Kasumi-1 (cell line): ENCODE data around the gene B2M.
"Not testable (repeated sequence)": the region's sequence is repeated elsewhere in the genome, so short reads cannot be mapped to it uniquely, and the experiment has no call there.

Experiments used
- DNase-seq, 2 experiments: peaks; one replicate each; lab custom pipeline; 2025; lab: John Stamatoyannopoulos, UW

Gene B2M

DNA sequence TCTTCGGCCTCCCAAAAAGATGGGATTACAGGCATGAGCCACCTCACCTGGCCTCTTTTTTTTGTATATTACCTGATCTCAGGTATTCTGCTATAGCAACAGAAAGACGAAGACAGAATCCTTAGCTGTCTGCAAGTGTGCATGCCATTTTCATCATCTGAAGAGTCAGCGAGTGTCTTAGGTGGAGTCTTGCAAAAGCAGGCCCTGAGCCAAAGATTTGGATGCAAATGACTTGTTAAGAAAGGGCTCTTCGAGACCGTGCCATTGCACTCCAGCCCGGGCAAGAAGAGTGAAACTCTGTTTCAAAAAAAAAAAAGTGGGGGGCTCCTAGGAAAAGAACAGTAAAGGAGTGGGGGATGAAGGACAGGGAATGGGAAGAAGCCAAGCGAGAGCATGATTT lies 14.8 kb downstream of the B2M start:
- DNase-seq, result peak in 1 of 2 experiments; percentile 11

DNA sequence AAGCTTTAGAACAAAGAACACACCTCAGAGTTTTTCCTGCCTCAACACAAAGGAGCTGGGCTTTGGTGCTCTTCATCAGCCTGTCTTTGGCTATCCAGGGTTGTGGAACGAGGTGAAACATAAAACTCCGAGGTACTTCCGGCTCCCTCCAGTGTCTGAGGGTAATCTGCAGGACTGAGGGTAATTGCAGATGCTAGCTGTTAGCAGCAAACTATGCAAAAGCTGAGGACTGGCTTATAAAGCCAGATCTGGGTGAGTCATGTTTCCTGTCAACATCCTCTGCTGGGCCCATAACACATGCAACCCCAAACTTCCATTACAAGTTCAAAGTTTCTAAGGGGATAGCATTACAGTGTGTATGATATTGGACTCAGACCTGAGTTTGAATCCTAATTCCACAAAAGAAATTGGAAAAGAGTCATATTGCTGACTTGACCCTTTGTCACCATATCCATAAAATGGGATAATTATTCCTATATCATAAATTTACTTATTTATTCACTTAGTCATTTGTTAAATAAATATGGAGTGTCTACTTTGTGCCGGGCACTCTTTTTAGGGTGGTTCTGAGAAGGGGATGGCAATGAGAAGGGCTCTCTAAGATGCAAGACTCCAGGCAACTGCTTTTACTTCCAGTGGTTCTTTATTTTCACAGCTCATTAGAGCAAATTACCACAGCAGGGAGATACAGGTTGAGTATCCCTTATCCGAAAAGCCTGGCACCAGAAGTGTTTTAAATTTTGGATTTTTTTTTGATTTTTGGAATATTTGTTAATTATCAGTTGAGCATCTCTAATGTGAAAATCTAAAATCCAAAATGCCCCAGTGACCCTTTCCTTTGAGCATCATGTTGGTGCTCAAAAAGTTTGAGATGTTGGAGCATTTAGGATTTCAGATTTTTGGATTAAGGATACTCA lies 15.5 kb downstream of the B2M start:
- DNase-seq, result peak; percentile 84 to 85

DNA sequence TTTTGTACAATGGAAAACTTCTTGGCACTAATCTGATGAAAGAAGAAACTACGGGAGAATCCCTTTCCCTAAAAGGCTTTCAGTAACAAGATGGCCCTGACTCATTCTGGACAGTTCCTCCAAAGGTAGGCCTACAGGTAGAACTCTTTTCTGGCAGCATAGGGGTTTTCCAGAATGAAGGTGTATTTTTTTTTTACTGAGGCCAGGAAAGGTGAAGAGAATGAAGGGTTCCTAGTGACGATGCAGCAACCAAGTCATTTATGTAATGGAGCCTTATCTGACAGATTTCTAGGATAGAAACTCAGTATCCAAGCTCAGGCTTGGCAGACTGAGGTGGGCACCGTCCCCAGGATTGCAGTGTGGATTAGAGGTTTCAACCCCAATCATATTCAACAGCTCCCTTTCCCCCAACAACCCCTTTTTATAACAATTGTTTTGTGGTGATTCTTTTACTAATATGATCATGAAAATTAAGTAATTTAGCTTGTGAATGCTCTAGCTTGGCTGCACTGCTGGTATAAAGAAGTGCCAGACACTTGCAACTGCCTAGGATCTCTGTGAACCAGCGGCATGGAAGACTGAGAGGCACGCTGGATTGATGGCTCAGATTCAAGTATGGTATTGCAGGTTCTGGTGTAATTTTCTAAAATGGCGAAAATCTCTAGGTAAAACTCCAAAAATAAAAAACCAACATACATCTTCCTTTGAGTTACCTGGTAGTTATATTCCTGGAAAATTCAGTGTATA lies 16.3 kb downstream of the B2M start:
- DNase-seq, result no peak

DNA sequence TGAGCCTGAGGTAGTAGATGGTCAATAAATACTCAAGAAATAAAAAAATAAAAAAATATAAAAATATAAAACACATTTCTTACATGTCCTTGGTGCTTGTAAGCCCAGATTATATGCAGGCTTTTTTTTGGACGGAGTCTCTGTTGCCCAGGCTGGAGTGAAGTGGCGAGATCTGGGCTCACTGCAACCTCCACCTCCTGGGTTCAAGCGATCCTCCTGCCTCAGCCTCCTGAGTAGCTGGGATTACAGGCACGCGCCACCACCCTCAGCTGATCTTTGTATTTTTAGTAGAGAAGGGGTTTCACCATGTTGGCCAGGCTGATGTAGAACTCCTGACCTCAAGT lies 16.9 kb downstream of the B2M start:
- not testable (repeated sequence) for DNase-seq

DNA sequence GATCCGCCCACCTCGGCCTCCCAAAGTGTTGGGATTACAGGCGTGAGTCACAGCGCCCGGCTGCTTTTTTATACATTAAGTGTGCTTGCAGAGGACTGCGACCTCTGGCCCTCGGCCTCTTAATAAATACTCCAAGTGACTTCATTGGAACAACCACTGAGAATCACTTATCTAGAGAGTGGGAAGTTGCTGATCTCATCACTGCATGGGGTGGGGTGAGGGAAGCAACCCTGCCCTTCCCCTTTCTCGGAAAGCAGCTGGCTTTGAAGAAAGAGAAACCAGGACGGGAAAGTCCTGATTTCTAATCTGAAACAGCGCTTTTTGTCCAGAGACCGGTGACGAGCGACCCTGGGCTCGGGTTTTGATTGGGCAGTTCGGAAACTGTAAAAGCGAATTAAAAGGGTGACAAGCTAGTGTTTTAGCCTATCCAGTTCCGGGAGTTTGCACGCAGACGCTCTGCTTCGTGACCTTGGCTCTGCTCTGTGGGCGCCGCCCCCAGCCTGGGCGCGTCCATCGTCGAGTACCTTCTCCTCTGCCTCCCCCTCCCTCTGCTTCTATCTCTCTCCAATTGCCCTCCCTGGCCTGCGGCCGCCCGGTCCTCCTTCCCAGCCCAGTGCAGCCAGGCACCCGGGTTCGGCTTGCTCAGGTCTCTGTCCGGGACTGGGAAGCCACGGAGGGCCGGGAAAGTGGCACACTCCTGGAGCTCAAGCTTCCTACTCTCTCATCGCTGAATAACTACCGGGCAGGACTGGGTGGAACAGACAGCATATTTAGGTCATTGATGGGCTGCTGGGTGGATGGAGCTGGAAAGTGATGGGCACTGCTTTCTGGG lies 17.5 kb downstream of the B2M start:
- DNase-seq, result peak; percentile 90 to 93

DNA sequence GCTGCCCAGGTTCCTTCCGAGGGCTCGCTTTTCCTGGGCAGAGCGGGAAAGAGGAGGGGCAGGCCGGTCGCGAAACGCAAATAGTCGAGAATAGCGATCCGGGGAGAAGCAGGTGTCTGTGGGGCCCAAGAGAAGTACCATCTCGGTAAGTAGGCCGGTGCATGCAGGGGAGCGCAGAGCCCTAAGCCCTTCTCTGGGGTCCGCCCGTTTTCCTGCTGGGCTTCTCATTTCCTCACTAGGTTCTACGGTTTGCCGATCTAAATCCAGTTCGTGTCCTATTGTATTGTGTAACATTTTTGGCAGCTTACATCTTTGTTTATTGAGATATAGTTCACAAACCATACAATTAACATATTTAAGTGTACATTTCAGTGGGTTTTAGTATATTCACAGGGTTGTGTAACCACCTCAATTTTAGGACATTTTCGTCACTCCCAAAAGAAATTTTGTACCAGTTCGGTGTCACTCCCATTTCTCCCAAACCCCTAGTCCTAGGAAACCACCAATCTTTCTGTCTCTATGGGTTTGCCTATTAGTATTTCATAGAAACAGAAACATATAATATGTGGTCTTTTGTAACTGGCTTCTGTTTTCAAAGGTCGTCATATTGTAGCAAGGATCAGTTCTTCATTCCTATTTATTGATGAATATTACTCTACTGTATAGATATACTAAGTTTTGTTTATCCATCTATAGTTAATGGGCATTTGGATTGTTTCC lies 18.3 kb downstream of the B2M start:
- peak in 1 of 2 experiments; percentile 23 for DNase-seq

DNA sequence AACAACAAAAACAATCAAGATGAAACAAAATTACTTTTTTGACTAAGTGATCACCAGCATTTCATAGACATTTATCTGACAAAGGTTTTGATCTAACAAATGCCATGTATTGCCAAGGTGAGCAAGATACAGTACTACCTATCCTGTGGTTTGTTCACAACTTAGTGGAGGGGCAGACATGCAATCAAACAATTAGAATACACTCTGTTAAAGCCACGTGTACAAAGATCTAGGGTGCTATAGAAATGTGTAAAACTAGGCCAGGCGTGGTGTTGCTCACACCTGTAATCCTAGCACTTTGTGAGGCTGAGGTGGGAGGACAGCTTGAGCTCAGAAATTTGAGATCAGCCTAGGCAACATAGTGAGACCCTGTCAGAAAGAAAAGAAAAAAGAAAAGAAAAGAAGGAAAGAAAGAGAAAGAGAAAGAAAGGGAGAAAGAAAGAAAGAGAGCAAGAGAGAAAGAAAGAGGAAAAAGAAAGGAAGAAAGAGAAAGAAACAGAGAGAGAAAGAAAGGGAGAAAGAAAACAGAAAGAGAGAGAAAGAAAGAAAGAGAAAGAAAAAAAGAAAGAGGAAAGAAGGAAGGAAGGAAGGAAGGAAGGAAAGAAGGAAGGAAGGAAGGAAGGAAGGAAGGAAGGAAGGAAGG lies 23.6 kb downstream of the B2M start:
- DNase-seq, result no peak

DNA sequence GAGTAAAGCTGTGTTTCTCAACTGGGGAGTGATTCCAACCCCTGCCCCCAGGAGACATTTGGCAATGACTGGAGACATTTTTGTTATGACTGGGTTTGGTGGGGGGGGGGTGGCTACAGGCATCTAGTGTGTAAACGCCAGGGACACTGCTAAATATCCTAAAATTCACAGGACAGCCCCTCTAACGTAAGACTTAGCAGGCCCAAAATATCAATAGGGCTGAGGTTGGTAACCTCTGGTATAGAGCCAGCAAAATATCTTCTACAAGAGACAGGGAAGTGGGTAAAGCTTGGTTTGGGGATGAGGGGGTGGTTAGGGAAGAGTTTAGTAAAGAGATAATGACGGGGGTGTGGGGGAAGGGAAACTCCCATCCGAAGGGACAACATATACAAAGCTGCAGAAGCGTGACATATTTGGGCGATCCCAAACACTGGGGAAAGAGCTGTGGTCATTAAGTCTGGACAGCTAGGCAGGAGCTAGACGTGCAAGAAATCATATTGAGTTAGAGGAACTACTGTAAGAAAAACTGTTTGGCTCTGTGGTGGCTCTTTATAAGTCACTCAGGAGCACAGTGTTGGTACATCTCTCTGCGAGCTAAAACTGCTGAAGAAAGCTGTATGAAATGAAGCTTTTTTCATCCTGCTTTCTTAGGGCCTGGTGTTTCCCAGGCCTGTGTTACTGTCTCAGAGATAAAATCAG lies 24.3 kb downstream of the B2M start:
- peak; percentile 15 to 39 for DNase-seq

DNA sequence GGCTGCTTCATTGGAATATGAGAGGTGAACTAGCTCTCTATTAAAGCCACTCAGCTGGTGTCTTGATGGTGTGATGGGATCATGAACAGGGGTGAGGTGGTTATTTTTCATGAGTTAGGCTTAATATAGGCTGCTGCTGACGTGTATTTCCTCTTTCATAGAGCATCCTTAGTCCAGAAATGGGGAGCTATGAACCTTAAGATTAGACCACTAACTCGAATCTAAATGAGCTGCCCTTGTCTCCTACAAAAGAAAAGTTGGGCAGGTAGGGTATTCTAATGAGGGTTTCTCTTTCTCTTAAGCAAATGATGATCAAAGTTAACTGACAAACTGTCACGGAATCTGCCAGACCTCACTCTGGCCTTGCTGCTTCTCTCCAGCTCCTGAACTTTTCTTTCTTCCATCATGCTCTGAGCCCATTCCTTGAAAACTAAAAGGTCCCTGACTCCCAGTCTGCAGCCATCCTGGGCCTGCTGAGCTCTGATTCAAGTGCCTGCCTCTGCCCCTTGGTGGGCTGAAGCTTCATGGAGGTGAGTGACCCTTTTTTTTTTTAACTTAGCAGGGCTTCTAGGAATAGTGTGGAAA lies 25.0 kb downstream of the B2M start, which contains the start of gene TRIM69:
TRIM69 (plus strand) TSS at position 348 of the 585 bp plus-strand sequence; CDS start at position 525, 177 bp downstream.
- no peak for DNase-seq

DNA sequence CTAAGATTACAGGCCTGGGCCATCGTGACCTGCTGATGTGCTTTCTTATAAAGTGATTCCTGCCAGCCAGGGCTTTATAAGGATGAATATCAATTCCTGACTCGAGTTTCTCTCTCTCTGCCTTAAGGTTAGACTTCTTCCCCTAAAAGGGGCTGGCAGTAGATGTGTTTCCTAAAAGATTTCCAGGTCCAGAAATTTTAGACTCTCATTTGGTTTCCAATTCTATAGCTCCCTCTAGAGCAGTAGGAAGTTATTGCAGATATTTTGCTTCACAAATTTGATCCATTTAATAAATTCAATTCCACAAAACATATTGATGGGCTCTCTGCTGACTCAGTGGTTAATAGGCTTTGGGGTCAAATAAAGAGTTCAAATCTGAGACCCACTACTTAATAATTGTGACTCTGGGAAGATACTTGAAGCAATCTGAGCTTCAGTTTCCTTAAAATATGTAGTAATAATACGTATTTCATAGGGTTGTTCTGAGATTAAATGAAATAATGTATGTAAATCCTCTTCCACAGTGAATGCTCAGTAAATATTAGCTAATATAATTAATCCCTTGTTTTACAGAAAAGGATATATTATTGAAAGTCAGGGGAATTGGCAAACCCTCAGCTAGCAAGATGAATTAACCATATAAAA lies 27.1 kb downstream of the B2M start:
- peak; percentile 38 to 54 for DNase-seq

DNA sequence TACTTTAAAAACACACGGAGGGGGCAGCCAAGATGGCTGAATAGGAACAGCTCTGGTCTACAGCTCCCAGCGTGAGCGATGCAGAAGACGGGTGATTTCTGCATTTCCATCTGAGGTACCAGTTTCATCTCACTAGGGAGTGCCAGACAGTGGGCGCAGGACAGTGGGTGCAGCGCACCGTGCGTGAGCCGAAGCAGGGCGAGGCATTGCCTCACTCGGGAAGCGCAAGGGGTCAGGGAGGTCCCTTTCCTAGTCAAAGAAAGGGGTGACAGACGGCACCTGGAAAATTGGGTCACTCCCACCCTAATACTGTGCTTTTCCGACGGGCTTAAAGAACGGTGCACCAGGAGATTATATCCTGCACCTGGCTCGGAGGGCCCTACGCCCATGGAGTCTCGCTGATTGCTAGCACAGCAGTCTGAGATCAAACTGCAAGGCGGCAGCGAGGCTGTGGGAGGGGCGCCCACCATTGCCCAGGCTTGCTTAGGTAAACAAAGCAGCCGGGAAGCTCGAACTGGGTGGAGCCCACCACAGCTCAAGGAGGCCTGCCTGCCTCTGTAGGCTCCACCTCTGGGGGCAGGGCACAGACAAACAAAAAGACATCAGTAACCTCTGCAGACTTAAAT lies 28.0 kb downstream of the B2M start:
- not testable (repeated sequence) for DNase-seq

DNA sequence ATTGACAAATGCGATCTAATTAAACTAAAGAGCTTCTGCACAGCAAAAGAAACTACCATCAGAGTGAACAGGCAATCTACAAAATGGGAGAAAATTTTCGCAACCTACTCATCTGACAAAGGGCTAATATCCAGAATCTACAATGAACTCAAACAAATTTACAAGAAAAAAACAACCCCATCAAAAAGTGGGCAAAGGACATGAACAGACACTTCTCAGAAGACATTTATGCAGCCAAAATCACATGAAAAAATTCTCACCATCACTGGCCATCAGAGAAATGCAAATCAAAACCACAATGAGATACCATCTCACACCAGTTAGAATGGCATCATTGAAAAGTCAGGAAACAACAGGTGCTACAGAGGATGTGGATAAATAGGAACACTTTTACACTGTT lies 32.1 kb downstream of the B2M start:
- not testable (repeated sequence) for DNase-seq

DNA sequence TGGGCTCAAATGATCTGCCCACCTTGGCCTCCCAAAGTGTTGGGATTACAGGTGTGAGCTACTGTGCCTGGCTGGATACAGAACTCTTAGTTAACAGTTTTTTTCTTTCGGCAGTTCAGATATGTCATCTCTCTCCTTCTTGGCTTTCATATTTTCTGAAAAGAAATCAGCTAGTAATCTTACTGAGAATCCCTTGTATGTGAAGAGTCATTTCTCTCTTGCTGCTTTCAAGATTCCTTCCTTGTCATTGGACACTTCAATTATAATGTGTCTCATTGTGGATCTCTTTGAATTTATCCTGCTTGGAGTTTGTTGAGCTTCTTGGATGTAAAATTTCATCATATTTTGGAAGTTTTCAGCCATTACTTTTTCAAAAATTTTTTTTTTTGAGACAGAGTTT lies 42.0 kb downstream of the B2M start:
- DNase-seq, result no peak

DNA sequence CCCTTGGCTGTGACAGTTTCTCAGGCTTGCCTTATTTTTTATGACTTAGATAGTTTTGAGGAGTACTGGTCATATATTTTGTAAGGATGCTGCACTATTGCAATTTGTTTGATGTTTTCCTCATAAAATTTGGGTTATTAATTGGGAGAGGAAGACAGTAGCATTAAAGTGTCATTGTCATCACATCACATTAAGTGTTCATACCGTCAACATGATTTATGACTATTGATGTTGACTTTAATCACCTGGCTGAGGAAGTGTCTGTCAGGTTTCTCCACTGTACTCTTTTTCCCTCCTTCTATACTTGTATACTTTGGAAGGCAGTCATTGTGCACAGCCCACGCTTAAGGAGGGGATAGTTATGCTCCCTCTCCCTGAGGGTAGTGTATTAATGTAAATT lies 51.9 kb downstream of the B2M start:
- no peak for DNase-seq

DNA sequence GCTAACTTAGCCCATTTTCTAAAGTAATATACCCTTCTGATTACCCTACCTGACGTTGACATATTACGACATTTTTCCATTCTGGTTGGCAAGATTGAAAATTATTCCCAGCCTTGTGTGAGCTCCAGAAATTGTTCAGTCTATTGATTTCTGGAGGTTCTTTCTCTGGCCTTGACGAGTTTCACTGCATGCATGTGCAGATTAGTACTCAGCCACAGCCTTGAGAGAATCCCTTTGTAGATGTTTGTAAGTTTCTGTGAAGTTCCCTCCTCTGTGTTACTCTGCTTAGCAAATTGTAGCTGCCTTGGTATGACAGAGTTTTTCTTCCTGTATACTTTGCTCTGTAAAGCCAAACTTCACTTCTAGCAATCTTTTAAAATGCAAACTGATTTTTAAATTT lies 52.5 kb downstream of the B2M start:
- DNase-seq, result no peak

DNA sequence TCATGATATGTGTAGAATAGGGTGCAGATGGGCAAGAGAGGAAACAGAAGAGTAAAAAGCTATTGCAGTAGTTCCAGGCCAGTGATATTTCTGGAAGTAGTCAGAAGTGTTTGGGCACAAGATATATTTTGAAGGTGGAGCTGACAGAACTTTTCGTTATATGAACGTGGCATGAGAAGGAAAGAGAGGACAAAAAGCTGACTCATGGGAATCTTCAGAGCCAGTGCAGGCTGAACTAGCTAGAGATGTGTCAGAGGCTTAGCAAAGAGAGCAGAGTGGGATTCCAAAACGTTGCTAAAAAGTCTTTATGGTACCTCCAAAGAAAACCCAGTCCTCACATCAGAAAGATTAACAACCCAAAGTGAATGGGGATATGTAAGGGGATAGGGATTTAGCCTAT lies 53.7 kb downstream of the B2M start:
- no peak for DNase-seq
